KBM-7 (cell line): ENCODE results near the gene GSS.

ENCODE experiments used
- DNase-seq: peaks from one replicate; pipeline ENCODE4 v3.0.0-alpha.2; 2015
- in situ Hi-C: fragments of 300-500 bp; cut with MboI; formaldehyde crosslinking; loops from 2 replicates; pipeline ENCODE4 v1.14.3; 2020; ENCODE audit warnings: low sequenced_read_pairs, low pct_unique_long_range_greater_than_20kb, mixed read lengths

Gene GSS

GRCh38 chr20:34994509-34995131 lies 39.0 kb upstream of the GSS start:
- in situ Hi-C loops: no loop called here
- DNase-seq: no peak

GRCh38 chr20:34993941-34994508 lies 38.4 kb upstream of the GSS start:
- no peak for DNase-seq
- in situ Hi-C loops: no loop called here

GRCh38 chr20:34992751-34993417 lies 37.3 kb upstream of the GSS start:
- DNase-seq: no peak
- in situ Hi-C loops: no loop called here

- no peak for DNase-seq
- in situ Hi-C loops: no loop called here
These were observed 35.1 kb upstream of the GSS start for GRCh38 chr20:34990661-34991214.

- in situ Hi-C loops: no loop called here
- no peak for DNase-seq
These were observed 34.6 kb upstream of the GSS start for GRCh38 chr20:34990231-34990630.

- in situ Hi-C loops: no loop called here
- DNase-seq: no peak
These were observed 34.1 kb upstream of the GSS start for GRCh38 chr20:34989670-34990069.

GRCh38 chr20:34989118-34989517 lies 33.5 kb upstream of the GSS start:
- no peak for DNase-seq
- in situ Hi-C loops: no loop called here

GRCh38 chr20:34988191-34988540 lies 32.6 kb upstream of the GSS start:
- no peak for DNase-seq
- in situ Hi-C loops: no loop called here

- no peak for DNase-seq
- in situ Hi-C loops: no loop called here
These were observed 31.9 kb upstream of the GSS start for GRCh38 chr20:34987288-34988190.

GRCh38 chr20:34986311-34987287 lies 31.0 kb upstream of the GSS start:
- DNase-seq: no peak

GRCh38 chr20:34985461-34986310 lies 30.1 kb upstream of the GSS start:
- in situ Hi-C loops: no loop called here
- no peak for DNase-seq

More at GRCh38 chr20:34986311-34987287, 31.0 kb upstream of the GSS start:
- in situ Hi-C loops: no loop called here

- no peak for DNase-seq
- in situ Hi-C loops: no loop called here
These were observed 29.2 kb upstream of the GSS start for GRCh38 chr20:34984756-34985261.

- in situ Hi-C loops: no loop called here
- DNase-seq: no peak
These were observed 28.6 kb upstream of the GSS start for GRCh38 chr20:34983995-34984735.

- in situ Hi-C loops: no loop called here
- no peak for DNase-seq
These were observed 27.6 kb upstream of the GSS start for GRCh38 chr20:34983089-34983820.

GRCh38 chr20:34982270-34983088 lies 26.9 kb upstream of the GSS start:
- DNase-seq: no peak
- in situ Hi-C loops: no loop called here
